ENCODE measurements around the gene RMND5B. TPM values are rescaled to one million over a fixed set of nuclear protein-coding genes. Genes with fewer than 3 reads are reported as not detected.

Gene RMND5B
- total RNA-seq = 31.6 TPM

GRCh38 chr5:178130576-178131445 is at the start of gene RMND5B:
RMND5B (plus strand) TSS chr5:178131014; CDS start chr5:178138120, 7,106 bp downstream.

GRCh38 chr5:178113141-178113787 is 17.6 kb upstream of the RMND5B start, which contains the start of gene N4BP3:
N4BP3 (plus strand) TSS chr5:178113532; CDS start chr5:178119584, 6,052 bp downstream.

DNA sequence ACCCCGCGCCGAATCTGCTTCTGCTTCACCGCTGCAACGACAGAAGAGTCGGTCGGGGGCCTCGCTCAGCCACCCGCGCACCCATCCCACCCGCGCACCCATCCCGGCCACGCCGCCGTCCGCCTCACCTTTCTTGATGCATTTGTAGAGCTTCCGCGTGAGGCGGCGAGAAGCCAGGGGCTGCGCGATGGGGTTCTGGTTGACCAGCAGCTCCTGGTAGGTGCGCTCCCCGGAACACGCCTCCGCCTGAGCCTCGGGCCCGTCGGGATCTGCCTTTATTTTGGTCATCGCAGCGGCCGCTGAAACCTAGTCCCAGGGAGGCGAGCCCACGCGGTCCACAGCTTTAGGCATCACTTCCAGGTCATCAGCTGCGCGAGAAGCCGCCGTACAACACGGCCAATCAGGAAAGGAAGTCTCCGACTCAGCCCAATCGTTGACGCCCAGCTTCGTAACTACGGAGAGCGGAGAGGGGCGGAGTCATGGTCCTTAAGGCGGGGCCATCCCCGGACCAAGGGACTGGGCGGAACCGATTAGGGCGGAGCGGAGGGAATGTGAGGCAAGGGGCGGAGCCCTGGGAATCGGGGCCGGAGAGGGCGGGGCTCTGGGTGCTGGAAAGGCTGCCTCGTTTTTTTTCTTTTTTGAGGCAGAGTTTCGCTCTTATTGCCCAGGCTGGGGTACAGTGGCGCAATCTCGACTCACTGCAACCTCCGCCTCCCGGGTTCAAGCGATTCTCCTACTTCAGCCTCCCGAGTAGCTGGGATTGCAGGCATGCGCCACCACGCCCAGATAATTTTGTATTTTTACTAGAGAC is 22.9 kb downstream of the RMND5B start, which contains the start of gene NHP2:
TSS of gene NHP2 (minus strand) at position 356 of the 811 bp plus-strand sequence. CDS start at position 288, 68 bp downstream.

GRCh38 chr5:178187014-178187413 is 56.2 kb downstream of the RMND5B start, which contains the start of gene GMCL2:
GMCL2 (minus strand) TSS chr5:178187371; CDS start chr5:178187299, 72 bp downstream.

Other genes with a start within 250 kb of the RMND5B start
- gene PROP1, start 134.8 kb upstream of the RMND5B start, total RNA-seq = not detected
- 9.7 TPM for gene N4BP3, start 17.5 kb upstream of the RMND5B start, total RNA-seq
- 96.4 TPM for gene NHP2, start 22.9 kb downstream of the RMND5B start, total RNA-seq
- not detected for gene GMCL2, start 56.4 kb downstream of the RMND5B start, total RNA-seq
- 46.0 TPM for gene HNRNPAB, start 73.5 kb downstream of the RMND5B start, total RNA-seq
- gene PHYKPL, start 101.8 kb downstream of the RMND5B start, total RNA-seq = 52.0 TPM